ENCODE measurements around the gene ETFB. TPM values are rescaled to one million over a fixed set of nuclear protein-coding genes. Genes with fewer than 3 reads are reported as not detected.

The ETFB gene
- total RNA-seq, 1 experiment from 2014 or later: 114 TPM

GRCh38 chr19:51389143-51389542, 23.0 kb upstream of the ETFB start:
- intact Hi-C loops (cut with micrococcal nuclease): no loop called here
- ChIA-PET CTCF (interaction anchor here (0.6 to 0.9 kb wide), 2 partner anchors 11 to 389 kb away, joined by 3 read pairs; no protein-coding TSS in a partner anchor), POLR2A (interaction anchor here (0.7 kb wide), 1 partner anchor 8 kb away, joined by 4 read pairs; no protein-coding TSS in a partner anchor)
- no peak for DNase-seq (ENCODE audit: unreplicated experiment)
- Mint-ChIP-seq H3K4me3 (ENCODE audit: unreplicated experiment) (no peak overlapping the region), H3K27ac (ENCODE audit: low read depth, unreplicated experiment) (no peak overlapping the region), H3K9me3 (ENCODE audit: unreplicated experiment) (no peaks in the 10 kb centered on the region), H3K4me1 (ENCODE audit: insufficient read depth, unreplicated experiment) (no peaks in the 10 kb centered on the region), H3K27me3 (ENCODE audit: insufficient read depth, unreplicated experiment) (no peaks in the 10 kb centered on the region), H3K36me3 (ENCODE audit: insufficient read depth, unreplicated experiment) (no peaks in the 10 kb centered on the region)
- no TSS peak for BruUV-seq (replicated peaks)
- no peak for TF ChIP-seq CTCF (IDR thresholded peaks at IDR 0.05; ENCODE audit: unreplicated experiment)

- no peaks in the 10 kb centered on the region for H3K9me3 Mint-ChIP-seq (ENCODE audit: unreplicated experiment)
- POLR2A ChIA-PET: no interaction called here
- no peaks in the 10 kb centered on the region for H3K4me1 Mint-ChIP-seq (ENCODE audit: insufficient read depth, unreplicated experiment)
- no peak within 1 kb of the TSS for H3K27ac Mint-ChIP-seq (ENCODE audit: low read depth, unreplicated experiment)
- TF ChIP-seq CTCF (IDR thresholded peaks at IDR 0.05; ENCODE audit: unreplicated experiment): no peak
- no TSS peak for BruUV-seq (replicated peaks)
- H3K36me3 Mint-ChIP-seq (ENCODE audit: insufficient read depth, unreplicated experiment): no peaks in the 10 kb centered on the region
- no peaks in the 10 kb centered on the region for H3K27me3 Mint-ChIP-seq (ENCODE audit: insufficient read depth, unreplicated experiment)
- intact Hi-C loops (cut with micrococcal nuclease): no loop called here
- no peak within 1 kb of the TSS for H3K4me3 Mint-ChIP-seq (ENCODE audit: unreplicated experiment)
- CTCF ChIA-PET: interaction anchor here (0.6 to 0.9 kb wide), 2 partner anchors 13 to 329 kb away, joined by 3 to 4 read pairs; no protein-coding TSS in a partner anchor
- no peak for DNase-seq (ENCODE audit: unreplicated experiment)
These were observed 21.8 kb upstream of the ETFB start, which contains the start of gene LIM2 for GRCh38 chr19:51387924-51388389. Gene LIM2, minus strand, starts transcription at chr19:51387974. Its CDS starts 531 bp downstream, at chr19:51387443.

- Mint-ChIP-seq H3K4me3 (ENCODE audit: unreplicated experiment) (no peak overlapping the region), H3K27me3 (ENCODE audit: insufficient read depth, unreplicated experiment) (no peaks in the 10 kb centered on the region), H3K36me3 (ENCODE audit: insufficient read depth, unreplicated experiment) (no peaks in the 10 kb centered on the region), H3K4me1 (ENCODE audit: insufficient read depth, unreplicated experiment) (no peaks in the 10 kb centered on the region), H3K9me3 (ENCODE audit: unreplicated experiment) (no peaks in the 10 kb centered on the region), H3K27ac (ENCODE audit: low read depth, unreplicated experiment) (no peak overlapping the region)
- ChIA-PET CTCF (no interaction called here), POLR2A (no interaction called here)
- no peak for TF ChIP-seq CTCF (IDR thresholded peaks at IDR 0.05; ENCODE audit: unreplicated experiment)
- BruUV-seq (replicated peaks): no TSS peak
- no peak for DNase-seq (ENCODE audit: unreplicated experiment)
- intact Hi-C loops (cut with micrococcal nuclease): no loop called here
These were observed 20.8 kb upstream of the ETFB start for GRCh38 chr19:51386882-51387520.

- ChIA-PET CTCF (interaction anchor here (0.6 to 0.9 kb wide), 3 partner anchors 9 to 16 kb away, joined by 3 read pairs; no protein-coding TSS in a partner anchor), POLR2A (no interaction called here)
- Mint-ChIP-seq H3K27ac (ENCODE audit: low read depth, unreplicated experiment) (no peak overlapping the region), H3K9me3 (ENCODE audit: unreplicated experiment) (no peaks in the 10 kb centered on the region), H3K4me3 (ENCODE audit: unreplicated experiment) (no peak overlapping the region), H3K4me1 (ENCODE audit: insufficient read depth, unreplicated experiment) (no peaks in the 10 kb centered on the region), H3K27me3 (ENCODE audit: insufficient read depth, unreplicated experiment) (no peaks in the 10 kb centered on the region), H3K36me3 (ENCODE audit: insufficient read depth, unreplicated experiment) (no peaks in the 10 kb centered on the region)
- DNase-seq (ENCODE audit: unreplicated experiment): no peak
- no peak for TF ChIP-seq CTCF (IDR thresholded peaks at IDR 0.05; ENCODE audit: unreplicated experiment)
- no TSS peak for BruUV-seq (replicated peaks)
- intact Hi-C loops (cut with micrococcal nuclease): no loop called here
These were observed 15.8 kb upstream of the ETFB start for GRCh38 chr19:51382004-51382403.
